Neuronal stem cell (in vitro differentiated cells): ENCODE data around the gene RFT1.

Experiments
- DNase-seq: peaks from one replicate; pipeline ENCODE4 v3.0.0-alpha.2; 2013; ENCODE audit warnings: low spot score
- H2AFZ ChIP-seq: one replicate; pipeline ENCODE4 v1.6.1; 2013; ENCODE audit warnings: mild to moderate bottlenecking, low read length, inconsistent platforms
- H2AK5ac ChIP-seq: 2 replicates; pipeline ENCODE4 v1.6.1; 2013; ENCODE audit warnings: low read depth, mild to moderate bottlenecking, inconsistent platforms, low read length, moderate library complexity, mixed read lengths
- H2BK120ac ChIP-seq: 2 replicates; pipeline ENCODE4 v1.6.1; 2013; ENCODE audit warnings: low read depth, mild to moderate bottlenecking, inconsistent platforms, low read length, moderate library complexity, mixed read lengths
- H2BK12ac ChIP-seq: one replicate; pipeline ENCODE4 v1.6.1; 2013; ENCODE audit warnings: low read length, inconsistent platforms
- H2BK15ac ChIP-seq: 2 replicates; pipeline ENCODE4 v1.6.1; 2013; ENCODE audit warnings: mild to moderate bottlenecking, low read length, inconsistent platforms, mixed read lengths
- H2BK5ac ChIP-seq: one replicate; pipeline ENCODE4 v1.6.1; 2013; ENCODE audit warnings: inconsistent platforms, mild to moderate bottlenecking, low read length, moderate library complexity
- H3K14ac ChIP-seq: one replicate; pipeline ENCODE4 v1.6.1; 2013; ENCODE audit warnings: low read length, inconsistent platforms
- H3K18ac ChIP-seq: 2 replicates; pipeline ENCODE4 v1.6.1; 2013; ENCODE audit warnings: low read length, inconsistent platforms
- H3K23ac ChIP-seq: 2 replicates; pipeline ENCODE4 v1.6.1; 2013; ENCODE audit warnings: low read depth, mild to moderate bottlenecking, mixed read lengths, low read length, inconsistent platforms; ENCODE audit not compliant: poor library complexity
- H3K27ac ChIP-seq: replicated peaks from 3 replicates; pipeline ENCODE4 v1.5.1; 2013; ENCODE audit warnings: low read length, inconsistent platforms
- H3K27me3 ChIP-seq, 3 experiments: 2 replicates each; pipeline ENCODE4 v1.6.1; 2013; ENCODE audit warnings: low read length in 3 of 3, mild to moderate bottlenecking in 2 of 3, inconsistent platforms in 1 of 3, low read depth in 1 of 3, mixed read lengths in 1 of 3, moderate library complexity in 1 of 3; ENCODE audit not compliant: control insufficient read depth in 3 of 3, insufficient read depth in 3 of 3
- H3K36me3 ChIP-seq, 2 donors: replicated peaks in 1 of 2; 2 replicates each; pipeline ENCODE4 v1.6.1; 2013; ENCODE audit warnings: low read length in 2 of 2; ENCODE audit not compliant: control insufficient read depth in 2 of 2, insufficient read depth in 2 of 2
- H3K4ac ChIP-seq: 2 replicates; pipeline ENCODE4 v1.6.1; 2013; ENCODE audit warnings: inconsistent platforms, mild to moderate bottlenecking, low read length, moderate library complexity
- H3K4me1 ChIP-seq, 2 donors: 1 replicate in 1 of 2; 2 replicates in 1 of 2; pipeline ENCODE4 v1.6.1; 2013; ENCODE audit warnings: low read length in 2 of 2, low read depth in 1 of 2; ENCODE audit not compliant: control insufficient read depth in 2 of 2, insufficient read depth in 1 of 2
- H3K4me2 ChIP-seq: one replicate; pipeline ENCODE4 v1.6.1; 2013; ENCODE audit warnings: mild to moderate bottlenecking, low read length, inconsistent platforms; ENCODE audit not compliant: insufficient read depth, poor library complexity, severe bottlenecking
- H3K4me3 ChIP-seq, 2 donors: 2 replicates each; pipeline ENCODE4 v1.5.1; 2013; ENCODE audit warnings: low read length in 2 of 2, mild to moderate bottlenecking in 2 of 2, inconsistent platforms in 1 of 2, moderate library complexity in 1 of 2
- H3K79me1 ChIP-seq: one replicate; pipeline ENCODE4 v1.6.1; 2013; ENCODE audit warnings: low read depth, mild to moderate bottlenecking, inconsistent platforms, low read length, moderate library complexity
- H3K9ac ChIP-seq: one replicate; pipeline ENCODE4 v1.6.1; 2013; ENCODE audit warnings: mild to moderate bottlenecking, low read depth, low read length, inconsistent platforms; ENCODE audit not compliant: poor library complexity
- H3K9me3 ChIP-seq, 2 donors: replicated peaks in 1 of 2; 2 replicates each; pipeline versions ENCODE3 to v1.6.1; 2013; ENCODE audit warnings: low read length in 2 of 2, mild to moderate bottlenecking in 2 of 2, inconsistent platforms in 1 of 2, low read depth in 1 of 2, mixed read lengths in 1 of 2, moderate library complexity in 1 of 2; ENCODE audit not compliant: control insufficient read depth in 2 of 2, insufficient read depth in 1 of 2
- H4K8ac ChIP-seq: one replicate; pipeline ENCODE4 v1.6.1; 2013; ENCODE audit warnings: low read depth, mild to moderate bottlenecking, inconsistent platforms, low read length, moderate library complexity
- H4K91ac ChIP-seq: one replicate; pipeline ENCODE4 v1.6.1; 2013; ENCODE audit warnings: low read length, low read depth, mild to moderate bottlenecking, inconsistent platforms; ENCODE audit not compliant: poor library complexity
- WGBS, 2 donors: extraction: QIAGEN DNeasy Blood & Tissue Kit; methylation state at CpG; one replicate each; pipeline ENCODE4 v1.1.7; 2013; ENCODE audit warnings: missing lambda C conversion rate in 2 of 2, mixed read lengths in 1 of 2; ENCODE audit not compliant: insufficient read length in 2 of 2, insufficient replicate concordance in 1 of 2; ENCODE audit errors: extremely low coverage in 2 of 2; 5-methylcytosine and 5-hydroxymethylcytosine counted together

RFT1 gene

GRCh38 chr3:53042651-53043050 is 87.6 kb downstream of the RFT1 start:
- H3K27me3 ChIP-seq, result peaks cover 0 to 16% (median 13%) of the 10 kb centered on the region in 3 experiments
- H3K9ac ChIP-seq, result no peak overlapping the region
- H4K8ac ChIP-seq, result no peak overlapping the region
- no peaks in the 10 kb centered on the region for H3K79me1 ChIP-seq
- no peak overlapping the region for H2BK5ac ChIP-seq
- WGBS, 2 donors, result no CpG with 5 or more reads among the region's 3 CpGs
- no peak overlapping the region for H3K27ac ChIP-seq
- no peak overlapping the region for H2BK12ac ChIP-seq
- H4K91ac ChIP-seq, result no peak overlapping the region
- no peak overlapping the region for H3K4me3 ChIP-seq
- no peak for DNase-seq
- no peak overlapping the region for H2AK5ac ChIP-seq
- H3K23ac ChIP-seq, result no peak overlapping the region
- H3K4me2 ChIP-seq, result no peak overlapping the region
- H3K4me1 ChIP-seq, result peaks cover 2 to 3% of the 10 kb centered on the region in 2 donors
- H2AFZ ChIP-seq, result no peak overlapping the region
- H3K18ac ChIP-seq, result no peak overlapping the region
- no peaks in the 10 kb centered on the region for H3K9me3 ChIP-seq
- H3K36me3 ChIP-seq, result no peaks in the 10 kb centered on the region
- no peak overlapping the region for H3K4ac ChIP-seq
- H2BK15ac ChIP-seq, result no peak overlapping the region
- no peak overlapping the region for H2BK120ac ChIP-seq
- no peak overlapping the region for H3K14ac ChIP-seq

- H2BK15ac ChIP-seq, result no peak overlapping the region
- H3K79me1 ChIP-seq, result peaks cover 3% of the 10 kb centered on the region
- no peak overlapping the region for H4K91ac ChIP-seq
- no peak overlapping the region for H3K18ac ChIP-seq
- DNase-seq, result no peak
- no peaks in the 10 kb centered on the region for H3K9me3 ChIP-seq
- H3K14ac ChIP-seq, result no peak overlapping the region
- H2BK5ac ChIP-seq, result no peak overlapping the region
- no peak overlapping the region for H3K4me2 ChIP-seq
- H3K9ac ChIP-seq, result no peak overlapping the region
- H3K36me3 ChIP-seq, result no peaks in the 10 kb centered on the region
- no peak overlapping the region for H3K4me3 ChIP-seq
- no peak overlapping the region for H3K23ac ChIP-seq
- peaks cover 2 to 8% of the 10 kb centered on the region in 2 donors for H3K4me1 ChIP-seq
- no peak overlapping the region for H2AK5ac ChIP-seq
- H2AFZ ChIP-seq, result no peak overlapping the region
- H2BK120ac ChIP-seq, result no peak overlapping the region
- H3K4ac ChIP-seq, result no peak overlapping the region
- no peak overlapping the region for H4K8ac ChIP-seq
- H3K27ac ChIP-seq, result no peak overlapping the region
- H2BK12ac ChIP-seq, result no peak overlapping the region
- H3K27me3 ChIP-seq, result no peaks in the 10 kb centered on the region
Observed at GRCh38 chr3:53040351-53040820, 89.8 kb downstream of the RFT1 start.

- Histone ChIP-seq H3K27ac (no peak overlapping the region), H4K8ac (no peak overlapping the region), H3K4me3 (no peak overlapping the region), H4K91ac (no peak overlapping the region), H3K27me3 (no peaks in the 10 kb centered on the region), H3K23ac (no peak overlapping the region), H2AK5ac (no peak overlapping the region), H3K14ac (no peak overlapping the region), H2BK120ac (no peak overlapping the region), H3K9me3 (no peaks in the 10 kb centered on the region), H3K79me1 (peaks cover 3% of the 10 kb centered on the region), H2AFZ (no peak overlapping the region), H3K4me1 (peaks cover 2 to 7% of the 10 kb centered on the region in 2 donors), H3K4ac (no peak overlapping the region), H3K18ac (no peak overlapping the region), H2BK5ac (no peak overlapping the region), H2BK12ac (no peak overlapping the region), H2BK15ac (no peak overlapping the region), H3K36me3 (no peaks in the 10 kb centered on the region), H3K9ac (no peak overlapping the region), H3K4me2 (no peak overlapping the region)
- WGBS, 2 donors, result no CpG with 5 or more reads among the region's 2 CpGs
- no peak for DNase-seq
Observed at GRCh38 chr3:53039376-53039752, 90.9 kb downstream of the RFT1 start.

- H2BK120ac ChIP-seq, result no peak overlapping the region
- H4K91ac ChIP-seq, result no peak overlapping the region
- no peak overlapping the region for H2BK15ac ChIP-seq
- H3K18ac ChIP-seq, result no peak overlapping the region
- no peaks in the 10 kb centered on the region for H3K9me3 ChIP-seq
- no peak overlapping the region for H2AFZ ChIP-seq
- H3K4me3 ChIP-seq, result no peak overlapping the region
- H3K79me1 ChIP-seq, result peaks cover 3% of the 10 kb centered on the region
- H2BK5ac ChIP-seq, result no peak overlapping the region
- no peak overlapping the region for H4K8ac ChIP-seq
- H3K14ac ChIP-seq, result no peak overlapping the region
- H2BK12ac ChIP-seq, result no peak overlapping the region
- no peak overlapping the region for H2AK5ac ChIP-seq
- H3K4me2 ChIP-seq, result no peak overlapping the region
- no peak overlapping the region for H3K27ac ChIP-seq
- no peak for DNase-seq
- no peaks in the 10 kb centered on the region for H3K36me3 ChIP-seq
- H3K4ac ChIP-seq, result no peak overlapping the region
- H3K23ac ChIP-seq, result no peak overlapping the region
- H3K9ac ChIP-seq, result no peak overlapping the region
- peaks cover 2 to 5% of the 10 kb centered on the region in 2 donors for H3K4me1 ChIP-seq
- no peaks in the 10 kb centered on the region for H3K27me3 ChIP-seq
- no CpG with 5 or more reads among the region's 5 CpGs for WGBS, 2 donors
Observed at GRCh38 chr3:53038679-53039375, 91.4 kb downstream of the RFT1 start.
